Measurements from ENCODE around the gene ISX. TPM values are rescaled to one million over a fixed set of nuclear protein-coding genes. Genes with fewer than 3 reads are reported as not detected.
"Not testable (repeated sequence)": the region's sequence is repeated elsewhere in the genome, so short reads cannot be mapped to it uniquely, and the experiment has no call there.

The ISX gene
- total RNA-seq, 1 experiment from 2014 or later = 5.6 TPM

DNA sequence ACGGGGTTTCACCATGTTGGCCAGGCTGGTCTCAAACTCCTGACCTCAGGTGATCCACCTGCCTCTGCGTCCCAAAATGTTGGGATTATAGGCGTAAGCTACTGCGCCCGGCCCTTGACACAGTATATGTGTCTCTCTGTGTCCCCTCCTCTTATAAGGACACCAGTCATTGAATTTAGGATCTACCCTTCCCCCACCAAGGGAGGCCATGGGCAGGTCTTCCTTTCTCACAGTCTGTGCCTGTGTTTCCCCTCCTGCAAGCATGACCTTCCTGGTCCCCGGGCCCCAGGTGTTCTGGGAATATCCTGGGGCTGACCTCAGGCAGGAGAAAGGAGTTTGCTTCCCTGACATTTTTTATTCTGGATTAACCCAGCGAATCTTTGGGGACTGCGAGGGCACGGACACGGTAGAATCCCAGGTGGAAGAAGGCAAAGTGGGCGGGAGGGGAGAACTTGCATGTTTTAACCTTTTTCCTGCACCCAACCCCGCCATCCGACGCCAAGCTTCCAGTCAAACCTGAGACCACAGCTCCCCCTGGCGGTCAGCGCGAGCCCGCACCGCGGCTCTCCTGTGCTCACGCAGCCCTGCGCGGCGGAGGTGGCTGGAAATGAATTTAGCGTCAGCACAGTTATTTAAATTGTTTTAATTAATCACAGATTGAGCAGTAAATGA is 42.1 kb upstream of the ISX start:
- POLR2A ChIA-PET = no interaction called here
- Histone ChIP-seq H3K27me3 (replicated peaks; ENCODE audit: control insufficient read depth, insufficient read depth, low read length) (no peaks in the 10 kb centered on the region), H3K4me3 (ENCODE audit: low read depth, low read length) (no peak overlapping the region), H3K9me3 (no peaks in the 10 kb centered on the region), H3K4me1 (no peaks in the 10 kb centered on the region), H3K36me3 (ENCODE audit: control insufficient read depth, insufficient read depth, low read length) (no peaks in the 10 kb centered on the region)
- intact Hi-C loops (cut with micrococcal nuclease; ENCODE audit: unreplicated experiment) = loop anchor here (1.0 kb wide), 1 partner anchor 609 kb away; no protein-coding TSS in a partner anchor
- Mint-ChIP-seq H3K27ac (ENCODE audit: unreplicated experiment) (no peak overlapping the region), H3K27me3 (ENCODE audit: insufficient read depth, unreplicated experiment) (peaks cover 11% of the 10 kb centered on the region), H3K4me3 (ENCODE audit: unreplicated experiment) (no peak overlapping the region), H3K4me1 (ENCODE audit: low read depth, unreplicated experiment) (no peaks in the 10 kb centered on the region), H3K36me3 (ENCODE audit: insufficient read depth, unreplicated experiment) (no peaks in the 10 kb centered on the region), H3K9me3 (ENCODE audit: unreplicated experiment) (no peaks in the 10 kb centered on the region)
- TF ChIP-seq CTCF (IDR thresholded peaks at IDR 0.05; ENCODE audit: insufficient read depth in 1 of 2, low read depth in 1 of 2, low read length in 1 of 2, severe bottlenecking in 1 of 2, unreplicated experiment in 1 of 2) = peak; percentile 92 to 93
- no TSS peak for BruUV-seq (replicated peaks)
- CTCF ChIA-PET = interaction anchor here (0.6 to 1.6 kb wide), 9 partner anchors 34 to 970 kb away, joined by 3 to 6 read pairs (median 3); no protein-coding TSS in a partner anchor
- DNase-seq = peak; percentile 60 to 83

DNA sequence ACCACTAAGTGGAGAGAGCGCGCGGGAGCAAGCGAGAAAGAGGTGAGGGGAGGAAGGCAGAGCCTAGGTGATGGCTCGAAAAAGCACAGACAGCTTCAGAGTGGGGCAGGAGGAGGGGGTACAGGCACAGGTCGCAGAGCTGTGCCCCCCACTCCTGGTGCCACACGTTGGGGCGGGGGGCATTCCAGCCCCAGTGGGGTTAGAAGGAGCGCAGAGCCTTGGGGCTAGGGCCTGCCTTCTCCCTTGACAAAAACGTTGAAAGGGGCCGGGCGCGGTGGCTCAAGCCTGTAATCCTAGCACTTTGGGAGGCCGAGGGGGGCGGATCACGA is 41.6 kb upstream of the ISX start:
- Mint-ChIP-seq H3K9me3 (ENCODE audit: unreplicated experiment) (no peaks in the 10 kb centered on the region), H3K27me3 (ENCODE audit: insufficient read depth, unreplicated experiment) (peaks cover 12% of the 10 kb centered on the region), H3K36me3 (ENCODE audit: insufficient read depth, unreplicated experiment) (no peaks in the 10 kb centered on the region), H3K4me3 (ENCODE audit: unreplicated experiment) (no peak overlapping the region), H3K4me1 (ENCODE audit: low read depth, unreplicated experiment) (no peaks in the 10 kb centered on the region), H3K27ac (ENCODE audit: unreplicated experiment) (no peak overlapping the region)
- DNase-seq = no peak
- intact Hi-C loops (cut with micrococcal nuclease; ENCODE audit: unreplicated experiment) = loop anchor here (1.0 kb wide), 1 partner anchor 609 kb away; no protein-coding TSS in a partner anchor
- no peaks in the 10 kb centered on the region for H3K27me3 ChIP-seq (replicated peaks; ENCODE audit: control insufficient read depth, insufficient read depth, low read length)
- H3K9me3 ChIP-seq = no peaks in the 10 kb centered on the region
- H3K4me1 ChIP-seq = no peaks in the 10 kb centered on the region
- CTCF ChIA-PET = interaction anchor here (0.6 to 1.6 kb wide), 6 partner anchors 34 to 639 kb away, joined by 3 to 6 read pairs (median 4); no protein-coding TSS in a partner anchor
- no peaks in the 10 kb centered on the region for H3K36me3 ChIP-seq (ENCODE audit: control insufficient read depth, insufficient read depth, low read length)
- no peak for TF ChIP-seq CTCF (IDR thresholded peaks at IDR 0.05; ENCODE audit: insufficient read depth in 1 of 2, low read depth in 1 of 2, low read length in 1 of 2, severe bottlenecking in 1 of 2, unreplicated experiment in 1 of 2)
- POLR2A ChIA-PET = no interaction called here
- no peak overlapping the region for H3K4me3 ChIP-seq (ENCODE audit: low read depth, low read length)
- no TSS peak for BruUV-seq (replicated peaks)

GRCh38 chr22:35030112-35030511 is 35.8 kb upstream of the ISX start:
- POLR2A ChIA-PET; BruUV-seq (replicated peaks); H3K9me3 Mint-ChIP-seq (ENCODE audit: unreplicated experiment); H3K27me3 ChIP-seq (replicated peaks; ENCODE audit: control insufficient read depth, insufficient read depth, low read length); H3K36me3 Mint-ChIP-seq (ENCODE audit: insufficient read depth, unreplicated experiment); DNase-seq; H3K4me3 Mint-ChIP-seq (ENCODE audit: unreplicated experiment); H3K4me1 ChIP-seq; H3K27ac Mint-ChIP-seq (ENCODE audit: unreplicated experiment); H3K4me1 Mint-ChIP-seq (ENCODE audit: low read depth, unreplicated experiment); CTCF ChIA-PET; intact Hi-C loops (cut with micrococcal nuclease; ENCODE audit: unreplicated experiment); H3K9me3 ChIP-seq; H3K4me3 ChIP-seq (ENCODE audit: low read depth, low read length); H3K36me3 ChIP-seq (ENCODE audit: control insufficient read depth, insufficient read depth, low read length): not testable (repeated sequence)
- peaks cover 18% of the 10 kb centered on the region for H3K27me3 Mint-ChIP-seq (ENCODE audit: insufficient read depth, unreplicated experiment)

All from Caco-2 (cell line).